GM12878 (cell line): ENCODE results near the gene SRSF12.

Experiments
- BACH1 ChIP-seq: fragments of 450-650 bp; IDR thresholded peaks from 2 replicates; pipeline ENCODE4 v1.6.1; 2017; ENCODE audit warnings: mild to moderate bottlenecking, borderline replicate concordance
- EZH2 ChIP-seq: IDR thresholded peaks from 2 replicates; pipeline ENCODE4 v1.6.1; 2012; ENCODE audit warnings: low read depth, mild to moderate bottlenecking, control low read depth, inconsistent platforms, low read length, borderline replicate concordance; ENCODE audit not compliant: control insufficient read depth
- POLR2A ChIP-seq: IDR thresholded peaks from 2 replicates; pipeline ENCODE4 v1.6.1; 2011; ENCODE audit warnings: low read depth, mild to moderate bottlenecking, low read length
- SRF ChIP-seq, 2 experiments: IDR thresholded peaks; 2 replicates each; pipeline ENCODE4 v1.6.1; 2011; ENCODE audit warnings: low read depth in 2 of 2, low read length in 2 of 2, mild to moderate bottlenecking in 1 of 2, moderate library complexity in 1 of 2
- TF ChIP-seq, protein P1 (sequence below), 3 experiments: IDR thresholded peaks in 2 of 3; conservative IDR thresholded peaks in 1 of 3; 2 replicates each; pipeline ENCODE4 v1.5.1; 2011; ENCODE audit warnings: low read depth in 3 of 3, low read length in 3 of 3, mild to moderate bottlenecking in 3 of 3, control low read depth in 2 of 3, moderate library complexity in 2 of 3, inconsistent platforms in 1 of 3, mixed read lengths in 1 of 3; ENCODE audit not compliant: control insufficient read depth in 2 of 3, insufficient read depth in 1 of 3; ENCODE audit errors: extremely low read depth in 1 of 3

DNA sequence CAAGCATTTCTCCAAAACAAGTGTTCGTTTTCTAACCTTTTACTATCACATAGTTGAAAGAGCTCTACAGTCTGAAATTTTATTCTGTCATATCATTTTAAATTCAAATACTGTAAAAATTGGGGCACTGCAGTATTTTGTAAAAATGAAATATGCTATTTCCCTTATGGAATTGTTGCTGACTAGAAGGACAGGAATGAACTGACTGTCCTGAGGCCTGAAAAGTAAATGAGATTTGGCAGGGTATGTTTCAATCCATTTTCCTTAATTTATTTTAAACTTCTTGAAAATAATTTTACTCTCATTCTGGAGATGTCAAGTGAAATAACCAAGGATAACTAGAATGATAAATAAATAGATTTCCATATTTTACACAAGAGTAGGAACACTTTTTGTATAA lies 49.2 kb downstream of the SRSF12 start:
- TF ChIP-seq POLR2A: no peak
- TF ChIP-seq, protein P1, sequence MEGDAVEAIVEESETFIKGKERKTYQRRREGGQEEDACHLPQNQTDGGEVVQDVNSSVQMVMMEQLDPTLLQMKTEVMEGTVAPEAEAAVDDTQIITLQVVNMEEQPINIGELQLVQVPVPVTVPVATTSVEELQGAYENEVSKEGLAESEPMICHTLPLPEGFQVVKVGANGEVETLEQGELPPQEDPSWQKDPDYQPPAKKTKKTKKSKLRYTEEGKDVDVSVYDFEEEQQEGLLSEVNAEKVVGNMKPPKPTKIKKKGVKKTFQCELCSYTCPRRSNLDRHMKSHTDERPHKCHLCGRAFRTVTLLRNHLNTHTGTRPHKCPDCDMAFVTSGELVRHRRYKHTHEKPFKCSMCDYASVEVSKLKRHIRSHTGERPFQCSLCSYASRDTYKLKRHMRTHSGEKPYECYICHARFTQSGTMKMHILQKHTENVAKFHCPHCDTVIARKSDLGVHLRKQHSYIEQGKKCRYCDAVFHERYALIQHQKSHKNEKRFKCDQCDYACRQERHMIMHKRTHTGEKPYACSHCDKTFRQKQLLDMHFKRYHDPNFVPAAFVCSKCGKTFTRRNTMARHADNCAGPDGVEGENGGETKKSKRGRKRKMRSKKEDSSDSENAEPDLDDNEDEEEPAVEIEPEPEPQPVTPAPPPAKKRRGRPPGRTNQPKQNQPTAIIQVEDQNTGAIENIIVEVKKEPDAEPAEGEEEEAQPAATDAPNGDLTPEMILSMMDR (IDR thresholded peaks at IDR 0.05 in 2 of 3, conservative IDR thresholded peaks at IDR 0.05 in 1 of 3; ENCODE audit: control insufficient read depth in 2 of 3, extremely low read depth in 1 of 3, insufficient read depth in 1 of 3, low read depth in 3 of 3, low read length in 3 of 3): no peak
- TF ChIP-seq SRF (IDR thresholded peaks at IDR 0.05; ENCODE audit: low read depth in 2 of 2, low read length in 2 of 2): no peak
- no peak for TF ChIP-seq BACH1
- TF ChIP-seq EZH2: no peak
